Neural progenitor cell (in vitro differentiated cells): Measurements from ENCODE around the gene TECR.

Source experiments
- CTCF ChIP-seq: fragments of 200-600 bp; sonication (generic); IDR thresholded peaks from 2 replicates; pipeline ENCODE4 v1.5.1; 2017; ENCODE audit warnings: antibody characterized with exemption, mild to moderate bottlenecking
- EZH2phosphoT487 ChIP-seq: fragments of 200-600 bp; sonication (generic); IDR thresholded peaks from 2 replicates; pipeline ENCODE4 v1.6.1; 2017; ENCODE audit warnings: antibody characterized with exemption

- TF ChIP-seq CTCF = no peak
- no peak for TF ChIP-seq EZH2phosphoT487
Measured at GRCh38 chr19:14536926-14537692, 7.7 kb downstream of the TECR start.
